ENCODE measurements around the gene MFF.
"Not testable (repeated sequence)": the region's sequence is repeated elsewhere in the genome, so short reads cannot be mapped to it uniquely, and the experiment has no call there.

Gene MFF

DNA sequence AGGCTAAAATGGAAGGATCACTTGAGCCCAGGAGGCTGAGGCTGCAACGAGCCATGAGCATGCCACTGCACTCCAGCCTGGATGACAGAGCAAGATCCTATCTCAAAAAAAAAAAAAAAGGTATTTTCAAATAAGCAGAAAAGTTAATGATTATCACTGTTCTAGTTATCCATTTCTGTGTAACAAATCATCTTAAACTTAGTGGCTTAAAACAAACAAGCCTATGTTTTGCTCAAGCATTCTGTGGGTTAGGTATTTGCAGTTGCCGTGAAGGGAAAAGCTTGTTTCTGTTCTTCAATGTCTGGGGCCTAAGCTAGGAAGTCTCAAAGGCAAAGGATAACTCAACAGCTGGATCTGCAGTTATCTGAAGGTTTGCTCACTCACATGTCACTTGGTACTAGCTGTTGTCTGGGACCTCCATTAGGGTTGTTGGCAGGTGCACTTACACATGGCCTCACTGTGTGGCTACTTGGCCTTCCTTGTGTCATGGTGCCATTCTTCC, 14.1 kb downstream of the MFF start:
- no peak for DNase-seq

DNA sequence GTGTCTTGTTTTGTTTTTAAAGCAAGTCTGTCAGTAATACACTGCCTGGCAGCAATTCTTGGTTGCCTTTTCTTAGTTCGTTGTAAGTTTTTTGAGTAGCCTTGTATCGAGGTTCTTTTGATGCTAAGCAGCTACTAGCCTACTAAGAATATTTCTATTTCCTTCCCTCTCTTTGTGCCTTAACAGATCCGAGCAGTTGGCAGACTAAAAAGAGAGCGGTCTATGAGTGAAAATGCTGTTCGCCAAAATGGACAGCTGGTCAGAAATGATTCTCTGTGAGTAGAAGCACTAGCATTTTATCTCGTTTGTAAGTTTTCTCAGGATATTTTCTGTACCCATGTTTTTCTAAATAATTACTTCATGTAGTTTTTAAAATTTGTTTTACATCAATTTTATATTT, 15.1 kb downstream of the MFF start:
- no peak for DNase-seq

DNA sequence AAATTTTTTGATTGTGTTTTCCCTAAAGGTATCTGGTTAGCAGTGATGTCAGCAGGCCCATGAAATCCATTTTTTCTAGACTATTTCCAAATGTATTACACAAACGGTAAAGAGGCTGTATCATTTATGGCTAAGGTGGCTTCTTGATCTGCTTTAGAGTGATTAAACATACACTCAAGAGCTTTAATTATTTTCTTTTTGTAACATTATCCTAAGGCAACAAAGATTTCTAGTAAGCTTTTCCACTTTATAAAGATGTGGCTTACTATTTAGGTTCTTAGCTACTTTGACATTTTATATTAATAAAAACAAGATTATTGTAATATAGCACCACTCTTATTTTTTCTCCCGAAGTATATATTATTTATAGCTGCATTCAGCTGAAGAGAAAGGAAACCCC, 16.5 kb downstream of the MFF start:
- no peak for DNase-seq

DNA sequence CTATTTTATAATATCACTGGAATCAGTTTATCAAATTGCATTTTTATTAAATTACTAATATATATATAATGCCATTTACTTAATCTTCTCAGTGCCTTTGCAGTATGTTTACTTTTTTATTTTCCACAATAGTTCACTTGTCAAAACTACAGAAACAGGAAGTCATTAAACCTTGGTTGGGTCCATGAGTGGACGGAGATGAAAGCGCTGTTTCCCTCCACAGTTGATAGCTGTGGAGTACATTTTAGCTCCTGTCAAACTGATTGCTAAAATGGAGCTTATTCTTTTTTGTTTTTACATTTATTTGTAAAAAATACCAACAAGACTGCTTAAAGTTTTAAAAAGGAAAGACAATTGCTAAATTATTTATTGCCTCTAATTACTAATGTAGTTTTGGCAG, 19.2 kb downstream of the MFF start:
- no peak for DNase-seq

DNA sequence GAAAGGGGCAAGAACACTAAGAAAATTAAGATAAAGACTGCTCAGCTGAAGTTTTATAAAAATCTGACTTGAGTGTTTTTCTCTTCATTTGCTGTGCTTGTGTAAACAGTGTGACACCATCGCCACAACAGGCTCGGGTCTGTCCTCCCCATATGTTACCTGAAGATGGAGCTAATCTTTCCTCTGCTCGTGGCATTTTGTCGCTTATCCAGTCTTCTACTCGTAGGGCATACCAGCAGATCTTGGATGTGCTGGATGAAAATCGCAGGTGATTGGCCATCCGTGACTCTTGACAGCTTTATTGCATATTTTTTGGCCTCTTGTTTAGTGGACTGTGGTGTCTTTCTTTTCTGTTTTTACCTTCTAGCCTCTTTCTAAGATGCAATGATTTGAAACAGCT, 22.1 kb downstream of the MFF start:
- no peak for DNase-seq

DNA sequence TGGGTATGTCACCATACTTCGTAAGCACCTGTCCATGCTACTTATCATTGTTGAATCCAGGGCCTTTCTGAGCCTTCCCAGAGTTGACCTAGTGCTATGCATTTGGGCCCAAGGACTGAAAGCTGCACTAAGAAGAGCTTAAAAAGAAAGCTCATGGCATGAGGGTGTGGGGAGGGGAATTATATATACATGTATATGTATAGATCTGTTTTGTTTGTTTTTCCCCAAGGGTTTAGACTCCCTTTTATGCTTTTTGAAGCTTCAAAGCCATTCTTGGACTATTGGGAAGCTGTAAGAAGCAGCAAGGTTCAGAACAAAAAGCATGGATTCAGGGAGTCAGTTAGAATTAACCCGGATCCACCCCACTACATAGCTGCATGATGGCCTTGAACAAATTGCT, 23.3 kb downstream of the MFF start:
- no peak for DNase-seq

DNA sequence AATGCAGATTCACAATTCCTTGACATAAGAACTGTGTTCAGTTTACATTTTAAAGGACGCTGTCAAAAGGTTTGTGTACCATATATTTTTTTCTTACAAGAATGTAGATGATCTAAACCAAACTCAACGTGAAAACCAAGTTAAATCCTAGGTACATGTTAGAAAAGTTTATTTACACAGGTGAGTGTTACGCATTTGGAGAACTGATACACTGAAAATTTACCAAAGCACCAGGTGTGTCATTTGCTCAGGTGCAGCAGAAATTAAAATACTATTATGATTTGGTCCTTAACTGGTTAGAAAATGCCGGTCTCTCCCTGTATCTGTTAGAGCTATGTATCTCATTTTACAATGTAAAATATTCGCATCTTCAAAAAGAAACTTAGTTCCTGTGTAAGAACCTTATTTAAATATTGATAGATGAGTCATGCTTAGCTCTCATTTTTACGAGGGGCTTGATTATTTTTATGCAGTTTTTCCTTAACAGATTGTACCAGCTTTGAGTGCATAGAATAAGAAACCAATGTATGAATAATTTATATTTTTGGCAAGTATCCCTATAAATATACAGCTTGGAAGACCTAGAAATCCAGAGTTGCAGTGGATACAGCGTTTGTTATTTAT, 25.1 kb downstream of the MFF start:
- DNase-seq: no peak

DNA sequence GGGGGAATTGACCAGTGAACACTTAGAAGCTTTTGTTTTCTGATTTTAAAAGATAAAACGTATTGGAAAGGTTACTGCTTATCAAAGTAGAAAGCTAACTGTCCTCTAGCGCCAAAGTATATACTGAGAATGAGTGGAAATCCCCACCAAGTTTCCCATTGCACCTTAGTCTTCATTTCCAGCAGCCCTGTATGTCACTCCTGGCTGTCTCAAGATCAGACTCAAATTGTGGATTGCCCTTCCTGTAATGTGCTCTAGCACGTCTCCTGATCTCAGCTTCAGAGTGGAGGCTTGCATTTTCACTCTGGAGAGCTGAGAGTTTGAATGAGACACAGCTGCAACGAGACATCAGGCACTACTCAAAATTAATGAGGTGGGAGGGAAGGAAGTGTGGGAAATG, 26.6 kb downstream of the MFF start:
- no peak for DNase-seq

DNA sequence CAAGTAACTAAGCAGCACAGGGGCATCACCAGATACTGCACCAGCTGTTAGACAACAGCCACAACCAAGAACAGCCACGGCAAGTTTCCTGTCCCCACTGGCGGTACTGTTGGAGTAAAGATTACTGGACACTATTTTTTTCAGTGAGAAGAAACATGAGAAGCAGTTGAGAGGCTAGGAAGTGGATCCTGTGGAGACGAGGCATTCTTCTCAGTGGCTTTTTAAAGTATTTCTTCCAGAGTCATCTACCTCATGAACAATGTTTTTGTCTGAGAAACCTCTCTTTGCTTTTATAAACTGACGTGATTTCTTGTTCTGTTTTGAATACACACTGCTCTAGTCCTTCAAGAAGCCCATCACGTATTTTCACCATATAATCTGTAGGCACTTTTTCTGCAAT, 35.3 kb downstream of the MFF start:
- DNase-seq: no peak

DNA sequence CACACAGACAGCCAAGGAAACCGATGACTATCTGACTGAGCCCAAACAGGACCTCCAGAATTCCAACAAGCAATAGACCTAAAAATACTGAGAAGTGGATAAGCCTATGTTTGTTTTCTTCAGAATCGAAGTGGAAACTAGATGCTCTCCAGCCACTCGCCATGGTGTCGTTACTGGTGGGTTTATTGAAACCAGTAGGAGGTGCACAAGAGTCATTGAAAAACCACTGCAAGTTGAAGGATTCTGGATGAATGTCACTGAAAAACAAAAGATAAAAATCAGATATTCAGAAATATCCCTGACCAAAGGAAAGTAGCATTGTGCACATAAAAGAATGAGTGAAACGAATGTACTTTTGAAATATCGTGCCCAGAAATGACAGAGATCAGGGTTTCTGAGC, 38.7 kb downstream of the MFF start:
- DNase-seq: no peak

DNA sequence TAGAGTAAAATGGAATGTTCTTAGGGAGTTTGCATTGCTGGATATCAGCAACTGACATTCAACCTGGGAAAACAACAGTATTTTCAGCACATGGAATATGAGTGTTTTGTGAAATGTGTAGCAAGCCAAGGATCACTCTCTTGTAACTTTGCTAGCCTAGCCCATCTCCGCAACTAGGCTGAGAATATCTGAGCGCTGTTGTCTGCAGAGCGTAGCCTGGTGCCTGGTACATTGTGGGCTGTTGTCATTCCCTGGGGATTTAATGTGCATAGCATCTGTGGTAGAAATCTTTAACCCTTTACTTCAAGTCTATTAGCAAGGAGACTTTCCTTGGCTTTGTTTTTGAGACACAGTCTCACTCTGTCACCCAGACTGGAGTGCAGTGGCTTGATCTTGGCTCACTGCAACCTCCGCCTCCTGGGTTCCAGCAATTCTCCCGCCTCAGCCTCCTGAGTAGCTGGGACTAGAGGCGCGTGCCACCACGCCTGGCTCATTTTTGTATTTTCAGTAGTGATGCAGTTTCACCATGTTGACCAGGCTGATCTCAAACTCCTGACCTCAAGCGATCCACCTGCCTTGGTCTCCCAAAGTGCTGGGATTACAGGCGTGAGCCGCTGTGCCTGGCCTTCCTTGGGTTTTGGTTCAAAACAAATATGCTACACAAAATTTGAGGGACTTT, 39.7 kb downstream of the MFF start:
- DNase-seq: not testable (repeated sequence)

DNA sequence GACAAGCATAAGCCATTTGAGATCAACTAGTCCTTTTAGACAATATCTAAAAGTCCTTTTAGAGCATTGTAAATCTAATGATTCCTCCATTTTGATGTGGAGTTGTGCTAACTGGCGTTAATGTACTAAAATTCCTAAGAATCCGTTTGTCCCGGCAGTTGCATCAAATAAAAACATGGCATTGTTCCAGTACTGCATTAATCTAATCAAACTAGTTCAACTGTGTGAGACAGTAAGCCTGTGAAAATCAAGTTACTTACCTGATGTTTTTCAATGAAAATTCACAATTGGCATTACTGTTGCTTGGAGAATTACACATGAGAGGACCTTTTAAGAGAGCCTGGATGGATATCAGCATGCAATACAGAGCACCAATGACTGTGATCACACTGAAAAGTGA, 40.8 kb downstream of the MFF start:
- DNase-seq: no peak

DNA sequence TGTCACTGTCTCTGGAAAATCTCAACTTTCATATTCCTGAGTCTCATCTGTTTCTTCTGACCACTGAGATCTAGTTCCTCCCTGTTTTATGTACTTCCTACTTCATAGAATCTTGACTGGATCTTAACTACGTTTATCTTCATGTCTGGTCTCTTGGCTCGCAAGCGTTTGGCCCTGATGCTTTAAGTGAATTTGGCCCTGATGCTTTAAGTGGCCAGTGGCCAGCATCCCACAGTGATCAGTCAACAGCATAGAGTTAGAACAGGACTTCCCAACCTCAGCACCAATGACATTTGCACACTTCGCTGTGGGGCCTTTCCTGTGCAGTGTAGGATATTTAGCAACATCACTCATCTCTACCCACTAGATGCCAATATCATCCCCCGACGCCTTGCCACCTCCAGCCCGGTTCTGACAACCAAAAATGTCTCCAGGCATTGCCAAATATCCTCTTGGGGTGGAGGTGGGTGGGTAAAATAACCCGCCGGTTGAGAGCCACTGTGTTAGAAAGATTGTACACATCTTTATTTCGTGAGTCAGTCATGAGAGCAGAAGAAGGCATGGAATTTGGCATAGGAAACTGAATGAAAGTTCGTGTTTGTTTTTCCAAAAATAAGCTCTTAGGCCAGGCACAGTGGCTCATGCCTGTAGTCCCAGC, 41.8 kb downstream of the MFF start:
- no peak for DNase-seq

DNA sequence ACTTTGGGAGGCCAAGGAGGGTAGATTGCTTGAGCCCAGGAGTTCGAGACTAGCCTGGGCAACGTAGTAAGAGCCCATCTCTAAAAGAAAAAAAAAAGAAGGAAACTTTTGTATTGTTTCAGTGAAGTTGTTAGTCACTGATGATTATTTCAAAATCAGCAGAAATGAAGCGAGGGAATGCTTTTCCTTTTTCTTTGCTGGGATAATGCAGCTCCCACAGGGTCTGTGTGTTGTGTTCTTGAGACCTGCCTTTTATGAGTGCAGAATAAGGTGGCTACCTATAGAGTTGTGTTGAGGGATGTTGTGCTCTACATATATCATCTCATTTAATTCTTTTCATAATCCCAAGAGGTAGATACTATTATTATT, 42.4 kb downstream of the MFF start:
- DNase-seq: no peak

DNA sequence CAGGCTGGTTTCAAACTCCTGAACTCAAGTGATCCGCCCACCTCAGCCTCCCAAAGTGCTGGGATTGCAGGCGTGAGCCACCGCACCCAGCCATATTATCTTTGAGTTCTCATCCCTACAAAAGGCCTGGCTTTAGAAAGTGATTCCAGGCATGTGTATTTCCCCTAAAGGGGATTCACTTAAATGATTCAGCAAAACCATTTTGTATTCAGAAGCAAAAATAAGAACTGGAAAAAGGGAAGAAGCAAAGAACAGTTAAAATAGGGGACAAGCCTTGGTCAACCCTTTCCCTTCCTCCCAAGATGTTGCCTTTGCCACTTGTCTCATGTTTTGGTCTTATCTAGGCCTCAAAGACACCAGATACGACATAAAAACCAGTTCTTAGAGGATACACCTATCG, 43.5 kb downstream of the MFF start:
- no peak for DNase-seq

DNA sequence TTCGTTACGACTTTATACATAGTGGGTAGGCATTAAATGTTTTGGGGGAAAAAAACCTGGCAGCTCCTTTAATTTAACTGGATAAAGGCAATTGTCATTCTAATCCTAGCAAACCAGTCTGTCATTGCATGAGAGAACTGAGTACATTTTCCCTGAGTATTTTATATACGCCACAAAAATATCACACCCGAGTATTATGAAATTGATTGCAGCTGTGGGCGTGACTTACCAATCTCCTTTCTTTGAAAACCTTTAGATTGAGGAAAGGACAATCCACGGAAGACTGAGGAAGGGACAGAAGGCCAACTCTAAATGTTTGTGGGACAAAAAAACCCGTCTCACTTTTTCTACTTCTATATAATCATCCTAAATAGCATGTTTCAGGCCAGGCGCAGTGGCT, 45.0 kb downstream of the MFF start:
- no peak for DNase-seq

DNA sequence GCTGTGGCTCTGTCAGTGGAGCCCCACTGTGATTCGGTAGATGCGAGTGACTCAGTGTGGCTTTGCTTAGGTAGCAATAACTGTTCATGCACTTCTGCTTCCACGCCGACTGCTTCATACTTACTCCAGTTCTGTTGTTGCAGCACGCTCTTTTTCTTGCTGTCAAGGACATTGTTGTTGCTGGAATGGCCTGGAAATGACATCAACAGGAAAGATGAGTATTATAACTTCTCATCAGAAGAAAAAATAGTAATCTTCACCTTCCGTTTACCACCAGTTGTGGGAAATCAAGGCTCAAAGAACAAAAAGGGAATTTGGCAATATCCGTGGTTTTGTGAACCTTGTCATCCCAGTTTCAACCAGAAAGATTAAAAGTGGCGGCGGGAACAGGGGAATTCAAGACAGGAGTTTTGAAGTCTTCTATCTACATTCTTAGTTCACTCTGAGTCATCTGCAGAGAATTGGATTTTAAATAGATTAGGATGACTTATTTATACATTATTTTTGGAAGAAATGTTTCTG, 45.8 kb downstream of the MFF start:
- DNase-seq: no peak

DNA sequence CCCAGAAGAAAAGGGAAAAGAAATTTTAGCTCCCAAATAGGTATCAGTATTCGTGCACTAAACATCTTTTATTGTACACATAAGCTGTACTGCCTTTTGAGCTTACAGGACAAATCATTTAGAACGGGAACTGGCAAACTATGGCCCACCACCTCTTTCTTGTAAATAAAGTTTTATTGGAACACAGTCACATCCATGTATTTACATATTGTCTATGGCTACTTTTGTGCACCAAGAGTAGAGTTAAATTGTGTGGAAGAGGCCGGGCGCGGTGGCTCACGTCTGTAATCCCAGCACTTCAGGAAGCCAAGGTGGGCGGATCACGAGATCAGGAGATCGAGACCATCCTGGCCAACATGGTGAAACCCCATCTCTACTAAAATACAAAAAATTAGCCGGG, 48.3 kb downstream of the MFF start:
- DNase-seq: no peak

DNA sequence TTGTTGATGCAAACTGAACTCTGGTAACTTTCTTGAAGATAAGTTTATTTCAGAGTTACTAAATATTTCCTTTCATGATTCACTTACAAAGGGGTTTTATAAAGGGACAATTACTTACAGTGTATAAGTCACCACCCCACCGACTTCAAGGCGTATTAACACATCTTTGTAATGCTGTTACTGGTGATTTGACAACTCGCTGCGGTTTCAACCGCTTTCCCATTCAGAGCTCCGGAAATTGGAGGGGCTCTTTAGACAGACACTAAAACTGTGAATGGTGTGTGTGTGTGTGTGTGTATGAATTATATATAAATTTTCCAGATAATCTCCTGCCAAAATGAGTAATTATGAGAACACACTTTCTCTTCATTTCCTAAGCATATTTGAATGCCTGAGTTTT, 49.1 kb downstream of the MFF start:
- DNase-seq: no peak

DNA sequence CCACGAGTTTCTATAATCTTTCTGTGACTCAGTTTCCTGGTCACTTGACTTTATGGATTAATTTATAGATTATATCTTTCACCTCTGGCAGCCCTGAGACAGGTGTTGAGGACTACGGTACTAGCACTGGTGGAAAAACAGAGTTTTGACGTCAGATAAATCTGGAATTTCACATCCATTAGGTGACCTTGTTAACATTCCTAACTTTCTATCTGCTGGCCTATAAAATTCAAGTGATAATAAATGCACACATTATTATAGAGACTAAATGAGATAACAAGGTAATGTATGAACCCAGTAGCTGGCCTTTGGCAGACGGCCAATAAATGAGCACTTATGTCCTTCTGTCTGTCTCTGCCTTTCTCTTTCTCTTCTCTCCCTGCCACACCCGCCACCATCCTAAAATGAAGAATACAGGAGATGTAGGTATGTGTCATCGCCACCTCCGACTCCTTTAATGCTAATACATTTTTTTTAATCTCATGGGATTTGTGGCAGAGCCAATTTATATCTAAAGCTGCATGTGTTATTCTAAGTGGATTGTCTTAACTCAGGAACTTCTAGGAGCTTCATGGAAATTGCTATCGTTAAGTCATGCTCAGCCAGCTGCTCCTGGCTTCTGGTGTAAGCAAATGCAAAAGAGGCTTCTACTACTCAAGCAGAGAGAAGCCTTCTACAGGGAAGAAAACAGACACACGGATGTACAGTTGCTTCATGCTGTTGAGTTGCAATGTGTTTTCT, 51.8 kb downstream of the MFF start:
- DNase-seq: peak; percentile 9

DNA sequence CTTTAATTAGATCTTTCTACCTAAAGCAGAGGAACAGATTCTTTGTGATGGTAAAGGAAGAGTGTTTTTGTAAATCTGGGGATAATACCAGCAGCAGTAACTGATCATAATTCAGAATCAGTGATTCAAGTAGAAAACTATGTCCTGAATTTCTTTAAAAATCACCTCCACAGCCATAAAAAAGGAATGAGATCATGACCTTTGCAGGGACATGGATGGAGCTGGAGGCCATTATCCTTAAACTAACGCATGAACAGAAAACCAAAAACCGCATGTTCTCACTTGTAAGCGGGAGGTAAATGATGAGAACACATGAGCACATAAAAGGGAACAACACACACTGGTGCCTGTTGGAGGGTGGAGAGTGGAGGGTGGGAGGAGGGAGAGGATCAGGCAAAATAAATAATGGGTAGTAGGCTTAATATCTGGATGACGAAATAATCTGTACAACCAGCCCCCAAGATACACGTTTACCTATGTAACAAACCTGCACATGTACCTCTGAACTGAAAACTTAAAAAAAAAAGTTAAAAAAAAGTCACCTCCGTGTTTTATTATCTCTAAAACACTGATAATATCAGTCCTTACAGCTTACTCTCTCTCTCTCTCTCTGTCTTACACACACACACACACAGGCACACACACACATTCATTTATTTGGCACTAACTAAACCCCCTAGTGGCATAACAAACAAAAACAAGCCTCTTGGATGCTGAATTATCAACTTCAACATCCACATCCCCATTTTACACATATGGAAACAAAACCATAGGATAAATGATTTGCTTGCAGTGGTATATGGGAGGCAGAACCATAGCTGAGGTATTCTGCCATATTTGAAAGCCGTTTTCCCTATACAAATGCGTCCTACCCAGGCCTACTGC, 52.7 kb downstream of the MFF start:
- DNase-seq: no peak

DNA sequence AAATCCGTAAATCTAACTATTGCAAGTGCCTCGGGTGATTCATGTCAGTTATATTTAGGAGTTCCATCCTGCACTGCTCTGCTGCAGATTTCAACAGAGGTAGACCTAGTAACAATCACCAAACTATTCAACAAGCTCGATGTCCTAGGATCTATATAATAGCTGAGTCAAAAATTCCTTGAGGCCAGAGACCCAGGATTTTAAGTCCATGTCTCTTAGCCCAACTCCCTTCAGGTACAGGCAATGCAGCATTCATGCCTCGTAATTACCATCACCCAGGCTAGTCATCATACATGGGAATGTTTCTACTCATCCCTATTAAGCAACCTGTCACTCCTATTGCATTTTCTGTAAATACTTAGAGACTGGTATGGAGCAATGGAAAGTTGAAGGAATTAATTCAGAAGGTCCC, 53.3 kb downstream of the MFF start:
- no peak for DNase-seq

DNA sequence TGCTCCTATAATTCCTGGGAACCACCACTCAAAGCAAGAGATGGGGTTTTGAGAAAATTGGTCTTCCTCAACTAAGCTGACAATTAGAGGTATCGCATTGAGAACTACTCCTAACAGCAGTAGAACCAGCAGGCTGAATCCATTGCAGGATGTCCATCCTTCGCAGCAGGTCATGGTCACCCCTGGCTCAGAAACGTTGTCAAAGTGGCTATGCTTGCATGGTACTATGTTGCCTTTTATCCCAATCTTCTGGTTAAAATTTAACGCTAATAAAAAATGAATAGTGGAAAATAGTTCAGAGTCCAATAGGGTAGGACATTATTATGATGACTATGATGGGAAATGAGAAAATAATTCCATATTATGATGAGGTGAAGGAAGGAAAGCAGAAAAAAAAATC, 54.0 kb downstream of the MFF start, which contains the start of gene TM4SF20:
Gene TM4SF20, minus strand, starts transcription at position 212 of the 400 bp plus-strand sequence. Its CDS starts 38 bp downstream, at position 174.
- no peak for DNase-seq
